ENCODE results near the gene BABAM2.

Gene BABAM2

DNA sequence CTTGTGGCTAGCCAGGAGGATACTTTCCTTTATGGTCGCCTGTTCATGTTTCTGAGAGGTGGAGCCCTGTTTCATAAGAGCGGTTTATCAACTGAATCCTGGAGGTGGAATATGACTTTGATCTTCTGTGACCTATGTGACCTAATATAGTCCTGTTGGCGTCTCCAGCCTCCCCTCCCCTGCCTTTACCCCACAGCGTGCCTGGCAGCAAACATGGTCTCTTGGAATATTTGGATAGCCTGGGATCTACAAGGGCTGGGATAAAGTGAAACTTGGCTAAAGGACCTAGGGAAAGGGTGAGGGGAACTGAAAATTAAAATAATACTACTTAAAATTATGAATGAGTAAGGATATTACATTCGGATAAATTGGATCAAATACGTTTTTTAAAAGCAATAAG, 246.0 kb downstream of the BABAM2 start:
- no peaks in the 10 kb centered on the region for H3K9me3 ChIP-seq (ENCODE audit: control insufficient read depth, insufficient read depth, low read depth, low read length)
- CTCF ChIA-PET = no interaction called here

DNA sequence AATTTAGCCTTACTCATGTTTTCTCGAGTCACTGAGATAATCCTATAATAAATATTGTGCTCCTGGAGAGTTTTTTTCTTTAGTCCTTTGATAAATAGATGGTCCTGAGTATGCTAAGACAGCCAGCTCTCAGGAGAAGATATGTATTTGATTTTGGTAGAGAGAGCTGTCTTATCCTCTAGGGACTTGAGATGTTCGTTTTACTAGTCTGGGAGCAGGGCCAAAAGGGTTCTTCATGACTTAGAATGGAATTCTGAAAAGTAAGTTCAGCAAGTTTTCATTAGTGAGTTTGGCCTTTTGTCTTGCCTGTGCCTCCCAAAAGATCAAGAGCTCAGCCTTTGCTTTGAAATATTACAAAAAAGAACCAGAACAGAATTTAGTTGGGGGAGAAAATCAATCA, 246.7 kb downstream of the BABAM2 start:
- TF ChIP-seq FEZF1 (tag by site-specific recombination; IDR thresholded peaks at IDR 0.05) = 0 out of 2 replicates have a peak, but pooled peaks have one; percentile 14
- TF ChIP-seq, protein P1, sequence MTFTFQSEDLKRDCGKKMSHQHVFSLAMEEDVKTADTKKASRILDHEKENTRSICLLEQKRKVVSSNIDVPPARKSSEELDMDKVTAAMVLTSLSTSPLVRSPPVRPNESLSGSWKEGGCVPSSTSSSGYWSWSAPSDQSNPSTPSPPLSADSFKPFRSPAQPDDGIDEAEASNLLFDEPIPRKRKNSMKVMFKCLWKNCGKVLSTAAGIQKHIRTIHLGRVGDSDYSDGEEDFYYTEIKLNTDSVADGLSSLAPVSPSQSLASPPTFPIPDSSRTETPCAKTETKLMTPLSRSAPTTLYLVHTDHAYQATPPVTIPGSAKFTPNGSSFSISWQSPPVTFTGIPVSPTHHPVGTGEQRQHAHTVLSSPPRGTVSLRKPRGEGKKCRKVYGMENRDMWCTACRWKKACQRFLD (tag by site-specific recombination; IDR thresholded peaks at IDR 0.05) = no peak
- TF ChIP-seq ZNF155 (tag by site-specific recombination; IDR thresholded peaks at IDR 0.05) = no peak
- 0 out of 2 replicates have a peak, but pooled peaks have one; percentile 27 for TF ChIP-seq PRDM1 (tag by site-specific recombination; IDR thresholded peaks at IDR 0.05)
- no peak for TF ChIP-seq ZBTB7A (tag by site-specific recombination; IDR thresholded peaks at IDR 0.05; ENCODE audit: low read depth)
- 0 out of 2 replicates have a peak, but pooled peaks have one; percentile 21 for TF ChIP-seq ZNF596 (tag by site-specific recombination; IDR thresholded peaks at IDR 0.05)
- TF ChIP-seq, protein P2, sequence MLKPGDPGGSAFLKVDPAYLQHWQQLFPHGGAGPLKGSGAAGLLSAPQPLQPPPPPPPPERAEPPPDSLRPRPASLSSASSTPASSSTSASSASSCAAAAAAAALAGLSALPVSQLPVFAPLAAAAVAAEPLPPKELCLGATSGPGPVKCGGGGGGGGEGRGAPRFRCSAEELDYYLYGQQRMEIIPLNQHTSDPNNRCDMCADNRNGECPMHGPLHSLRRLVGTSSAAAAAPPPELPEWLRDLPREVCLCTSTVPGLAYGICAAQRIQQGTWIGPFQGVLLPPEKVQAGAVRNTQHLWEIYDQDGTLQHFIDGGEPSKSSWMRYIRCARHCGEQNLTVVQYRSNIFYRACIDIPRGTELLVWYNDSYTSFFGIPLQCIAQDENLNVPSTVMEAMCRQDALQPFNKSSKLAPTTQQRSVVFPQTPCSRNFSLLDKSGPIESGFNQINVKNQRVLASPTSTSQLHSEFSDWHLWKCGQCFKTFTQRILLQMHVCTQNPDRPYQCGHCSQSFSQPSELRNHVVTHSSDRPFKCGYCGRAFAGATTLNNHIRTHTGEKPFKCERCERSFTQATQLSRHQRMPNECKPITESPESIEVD (tag by site-specific recombination; IDR thresholded peaks at IDR 0.05) = peak; percentile 83
- no peak for TF ChIP-seq ZFP41 (tag by site-specific recombination; IDR thresholded peaks at IDR 0.05; ENCODE audit: borderline replicate concordance)
- Histone ChIP-seq H3K4me3 (ENCODE audit: low read depth, low read length) (no peak overlapping the region), H3K36me3 (ENCODE audit: control insufficient read depth in 2 of 2, insufficient read depth in 1 of 2, low read length in 2 of 2) (no peaks in the 10 kb centered on the region), H3K27ac (ENCODE audit: extremely low read depth, low read depth, low read length) (no peak overlapping the region), H3K4me1 (ENCODE audit: control insufficient read depth, insufficient read depth, low read length) (peaks cover 12% of the 10 kb centered on the region), H3K9me3 (ENCODE audit: control insufficient read depth, insufficient read depth, low read depth, low read length) (no peaks in the 10 kb centered on the region)
- CTCF ChIA-PET = interaction anchor here (0.6 to 1.2 kb wide), 2 partner anchors 15 to 18 kb away, joined by 3 to 8 read pairs; no protein-coding TSS in a partner anchor
- POLR2A ChIA-PET = no interaction called here

More for the DNA sequence above, 246.0 kb downstream of the BABAM2 start:
- TF ChIP-seq WT1 (tag by site-specific recombination; IDR thresholded peaks at IDR 0.05) (no peak), ZNF223 (tag by site-specific recombination; IDR thresholded peaks at IDR 0.05) (no peak), RBAK (tag by site-specific recombination; IDR thresholded peaks at IDR 0.05) (no peak), ZNF792 (tag by site-specific recombination; IDR thresholded peaks at IDR 0.05) (no peak), ZNF248 (tag by site-specific recombination; IDR thresholded peaks at IDR 0.05) (no peak), ZNF133 (tag by site-specific recombination; IDR thresholded peaks at IDR 0.05) (no peak), SP2 (tag by site-specific recombination; IDR thresholded peaks at IDR 0.05) (no peak), ZNF366 (tag by site-specific recombination; conservative IDR thresholded peaks at IDR 0.05) (no peak)
- TF ChIP-seq, protein P3, sequence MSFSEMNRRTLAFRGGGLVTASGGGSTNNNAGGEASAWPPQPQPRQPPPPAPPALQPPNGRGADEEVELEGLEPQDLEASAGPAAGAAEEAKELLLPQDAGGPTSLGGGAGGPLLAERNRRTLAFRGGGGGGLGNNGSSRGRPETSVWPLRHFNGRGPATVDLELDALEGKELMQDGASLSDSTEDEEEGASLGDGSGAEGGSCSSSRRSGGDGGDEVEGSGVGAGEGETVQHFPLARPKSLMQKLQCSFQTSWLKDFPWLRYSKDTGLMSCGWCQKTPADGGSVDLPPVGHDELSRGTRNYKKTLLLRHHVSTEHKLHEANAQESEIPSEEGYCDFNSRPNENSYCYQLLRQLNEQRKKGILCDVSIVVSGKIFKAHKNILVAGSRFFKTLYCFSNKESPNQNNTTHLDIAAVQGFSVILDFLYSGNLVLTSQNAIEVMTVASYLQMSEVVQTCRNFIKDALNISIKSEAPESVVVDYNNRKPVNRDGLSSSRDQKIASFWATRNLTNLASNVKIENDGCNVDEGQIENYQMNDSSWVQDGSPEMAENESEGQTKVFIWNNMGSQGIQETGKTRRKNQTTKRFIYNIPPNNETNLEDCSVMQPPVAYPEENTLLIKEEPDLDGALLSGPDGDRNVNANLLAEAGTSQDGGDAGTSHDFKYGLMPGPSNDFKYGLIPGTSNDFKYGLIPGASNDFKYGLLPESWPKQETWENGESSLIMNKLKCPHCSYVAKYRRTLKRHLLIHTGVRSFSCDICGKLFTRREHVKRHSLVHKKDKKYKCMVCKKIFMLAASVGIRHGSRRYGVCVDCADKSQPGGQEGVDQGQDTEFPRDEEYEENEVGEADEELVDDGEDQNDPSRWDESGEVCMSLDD (tag by site-specific recombination; IDR thresholded peaks at IDR 0.05) = no peak
- Histone ChIP-seq H3K4me3 (ENCODE audit: low read depth, low read length) (no peak overlapping the region), H3K36me3 (ENCODE audit: control insufficient read depth in 2 of 2, insufficient read depth in 1 of 2, low read length in 2 of 2) (no peaks in the 10 kb centered on the region), H3K4me1 (ENCODE audit: control insufficient read depth, insufficient read depth, low read length) (peaks cover 10% of the 10 kb centered on the region), H3K27ac (ENCODE audit: extremely low read depth, low read depth, low read length) (no peak overlapping the region)
- POLR2A ChIA-PET = no interaction called here

DNA sequence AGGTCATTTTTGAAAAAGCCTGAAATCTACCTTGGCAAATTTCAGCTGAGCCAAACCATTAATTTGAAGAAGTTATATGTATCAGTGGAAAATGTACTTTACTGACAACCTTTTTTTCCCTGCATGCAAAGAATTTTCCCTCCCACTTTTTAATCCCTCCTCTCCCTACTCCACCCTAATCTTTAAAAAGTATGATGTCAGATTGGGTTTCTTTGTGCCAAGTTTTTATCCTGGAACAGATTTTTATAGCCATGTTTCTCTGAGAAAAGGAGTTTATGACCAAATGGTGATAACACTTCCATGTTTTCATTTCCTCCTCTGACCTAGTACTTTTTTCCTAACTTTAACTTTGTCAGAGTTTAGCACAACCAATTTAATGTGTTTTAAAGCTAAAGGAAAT, 251.9 kb downstream of the BABAM2 start:
- CTCF ChIA-PET = interaction anchor here (0.6 kb wide), 1 partner anchor 1538 kb away, joined by 3 read pairs; no protein-coding TSS in a partner anchor
- H3K27ac ChIP-seq (ENCODE audit: extremely low read depth, low read depth, low read length) = no peak overlapping the region
- H3K36me3 ChIP-seq (ENCODE audit: control insufficient read depth in 2 of 2, insufficient read depth in 1 of 2, low read length in 2 of 2) = no peaks in the 10 kb centered on the region
- peaks cover 12% of the 10 kb centered on the region for H3K4me1 ChIP-seq (ENCODE audit: control insufficient read depth, insufficient read depth, low read length)
- H3K4me3 ChIP-seq (ENCODE audit: low read depth, low read length) = no peak overlapping the region
- POLR2A ChIA-PET = no interaction called here
- no peaks in the 10 kb centered on the region for H3K9me3 ChIP-seq (ENCODE audit: control insufficient read depth, insufficient read depth, low read depth, low read length)
- TF ChIP-seq, protein P4, sequence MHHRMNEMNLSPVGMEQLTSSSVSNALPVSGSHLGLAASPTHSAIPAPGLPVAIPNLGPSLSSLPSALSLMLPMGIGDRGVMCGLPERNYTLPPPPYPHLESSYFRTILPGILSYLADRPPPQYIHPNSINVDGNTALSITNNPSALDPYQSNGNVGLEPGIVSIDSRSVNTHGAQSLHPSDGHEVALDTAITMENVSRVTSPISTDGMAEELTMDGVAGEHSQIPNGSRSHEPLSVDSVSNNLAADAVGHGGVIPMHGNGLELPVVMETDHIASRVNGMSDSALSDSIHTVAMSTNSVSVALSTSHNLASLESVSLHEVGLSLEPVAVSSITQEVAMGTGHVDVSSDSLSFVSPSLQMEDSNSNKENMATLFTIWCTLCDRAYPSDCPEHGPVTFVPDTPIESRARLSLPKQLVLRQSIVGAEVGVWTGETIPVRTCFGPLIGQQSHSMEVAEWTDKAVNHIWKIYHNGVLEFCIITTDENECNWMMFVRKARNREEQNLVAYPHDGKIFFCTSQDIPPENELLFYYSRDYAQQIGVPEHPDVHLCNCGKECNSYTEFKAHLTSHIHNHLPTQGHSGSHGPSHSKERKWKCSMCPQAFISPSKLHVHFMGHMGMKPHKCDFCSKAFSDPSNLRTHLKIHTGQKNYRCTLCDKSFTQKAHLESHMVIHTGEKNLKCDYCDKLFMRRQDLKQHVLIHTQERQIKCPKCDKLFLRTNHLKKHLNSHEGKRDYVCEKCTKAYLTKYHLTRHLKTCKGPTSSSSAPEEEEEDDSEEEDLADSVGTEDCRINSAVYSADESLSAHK (tag by site-specific recombination; IDR thresholded peaks at IDR 0.05) = no peak
- TF ChIP-seq ZFHX2 (tag by site-specific recombination; conservative IDR thresholded peaks at IDR 0.05) (no peak), HOXD13 (CRISPR knock-in tag; IDR thresholded peaks at IDR 0.05; ENCODE audit: borderline replicate concordance) (no peak), ZNF416 (tag by site-specific recombination; IDR thresholded peaks at IDR 0.05) (no peak), SP3 (tag by site-specific recombination; IDR thresholded peaks at IDR 0.05) (peak; percentile 44), ZNF626 (tag by site-specific recombination; IDR thresholded peaks at IDR 0.05) (no peak)
- TF ChIP-seq, protein P5, sequence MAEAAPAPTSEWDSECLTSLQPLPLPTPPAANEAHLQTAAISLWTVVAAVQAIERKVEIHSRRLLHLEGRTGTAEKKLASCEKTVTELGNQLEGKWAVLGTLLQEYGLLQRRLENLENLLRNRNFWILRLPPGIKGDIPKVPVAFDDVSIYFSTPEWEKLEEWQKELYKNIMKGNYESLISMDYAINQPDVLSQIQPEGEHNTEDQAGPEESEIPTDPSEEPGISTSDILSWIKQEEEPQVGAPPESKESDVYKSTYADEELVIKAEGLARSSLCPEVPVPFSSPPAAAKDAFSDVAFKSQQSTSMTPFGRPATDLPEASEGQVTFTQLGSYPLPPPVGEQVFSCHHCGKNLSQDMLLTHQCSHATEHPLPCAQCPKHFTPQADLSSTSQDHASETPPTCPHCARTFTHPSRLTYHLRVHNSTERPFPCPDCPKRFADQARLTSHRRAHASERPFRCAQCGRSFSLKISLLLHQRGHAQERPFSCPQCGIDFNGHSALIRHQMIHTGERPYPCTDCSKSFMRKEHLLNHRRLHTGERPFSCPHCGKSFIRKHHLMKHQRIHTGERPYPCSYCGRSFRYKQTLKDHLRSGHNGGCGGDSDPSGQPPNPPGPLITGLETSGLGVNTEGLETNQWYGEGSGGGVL (tag by site-specific recombination; IDR thresholded peaks at IDR 0.05) = peak; percentile 67
